HepG2 (cell line): ENCODE measurements around the gene LMAN1L. TPM values are rescaled to one million over a fixed set of nuclear protein-coding genes. Genes with fewer than 3 reads are reported as not detected.
A peak's percentile ranks its signal among the peaks of the same experiment; 100 is the strongest.

Experiments
- AGO2 ChIP-seq: fragments of 200-400 bp; formaldehyde crosslinking; optimal IDR thresholded peaks from 2 replicates; pipeline ENCODE3; 2017; ENCODE audit warnings: mild to moderate bottlenecking, low read depth, low read length, moderate library complexity
- AHR ChIP-seq: IDR thresholded peaks from 2 replicates; pipeline ENCODE4 v1.6.1; 2018; ENCODE audit warnings: missing genetic modification reagents, missing compliant biosample characterization
- BHLHE40 ChIP-seq: IDR thresholded peaks from 2 replicates; pipeline ENCODE4 v1.6.1; 2011; ENCODE audit warnings: low read length, improper control_type of control experiment
- ETV5 ChIP-seq: IDR thresholded peaks from 2 replicates; pipeline ENCODE4 v1.6.1; 2018; ENCODE audit warnings: missing biosample characterization, missing genetic modification reagents, inconsistent platforms, borderline replicate concordance
- FOXJ3 ChIP-seq: sonication (generic); formaldehyde crosslinking; IDR thresholded peaks from 2 replicates; pipeline ENCODE4 v1.4.0; 2020; ENCODE audit warnings: missing genetic modification reagents, mild to moderate bottlenecking, borderline replicate concordance
- MED1 ChIP-seq: sonication (generic); formaldehyde crosslinking; IDR thresholded peaks from 2 replicates; pipeline ENCODE4 v1.4.0; 2020; ENCODE audit warnings: missing genetic modification reagents
- SETDB1 ChIP-seq: sonication (generic); formaldehyde crosslinking; IDR thresholded peaks from 2 replicates; pipeline ENCODE4 v1.5.1; 2020; ENCODE audit warnings: missing genetic modification reagents, mild to moderate bottlenecking, borderline replicate concordance
- SPEN ChIP-seq: sonication (generic); formaldehyde crosslinking; IDR thresholded peaks from 2 replicates; pipeline ENCODE4 v1.5.1; 2020; ENCODE audit warnings: low read depth, mild to moderate bottlenecking, missing genetic modification reagents
- TMF1 ChIP-seq: sonication (generic); formaldehyde crosslinking; IDR thresholded peaks from 2 replicates; pipeline ENCODE4 v1.8.1; 2022; ENCODE audit warnings: low read depth, missing genetic modification reagents
- TSC22D2 ChIP-seq: sonication (generic); formaldehyde crosslinking; IDR thresholded peaks from 2 replicates; pipeline ENCODE4 v1.5.1; 2020; ENCODE audit warnings: missing genetic modification reagents, mild to moderate bottlenecking, borderline replicate concordance
- WIZ ChIP-seq: sonication (generic); formaldehyde crosslinking; IDR thresholded peaks from 2 replicates; pipeline ENCODE4 v1.5.1; 2020; ENCODE audit warnings: mild to moderate bottlenecking, missing genetic modification reagents
- ZMYM4 ChIP-seq: sonication (generic); formaldehyde crosslinking; IDR thresholded peaks from 2 replicates; pipeline ENCODE4 v1.8.1; 2023; ENCODE audit warnings: mild to moderate bottlenecking, missing genetic modification reagents
- ZNF17 ChIP-seq: sonication (generic); formaldehyde crosslinking; IDR thresholded peaks from 2 replicates; pipeline ENCODE4 v1.5.0; 2020; ENCODE audit warnings: mild to moderate bottlenecking, missing genetic modification reagents
- ZNF335 ChIP-seq: sonication (generic); formaldehyde crosslinking; IDR thresholded peaks from 2 replicates; pipeline ENCODE4 v1.4.0; 2020; ENCODE audit warnings: missing genetic modification reagents
- ZNF530 ChIP-seq: sonication (generic); formaldehyde crosslinking; IDR thresholded peaks from 2 replicates; pipeline ENCODE4 v1.5.0; 2020; ENCODE audit warnings: low read depth, mild to moderate bottlenecking, missing genetic modification reagents
- ZNF674 ChIP-seq: sonication (generic); formaldehyde crosslinking; IDR thresholded peaks from 2 replicates; pipeline ENCODE4 v1.5.0; 2020; ENCODE audit warnings: low read depth, mild to moderate bottlenecking, missing genetic modification reagents
- ZSCAN12 ChIP-seq: sonication (generic); formaldehyde crosslinking; IDR thresholded peaks from 2 replicates; pipeline ENCODE4 v1.9.0; 2021; ENCODE audit warnings: mild to moderate bottlenecking, missing genetic modification reagents
- polyA plus RNA-seq, 8 experiments: library from polyadenylated mRNA; depleted of rRNA in 3 of 8; stranded (reverse) in 7 of 8; unstranded in 1 of 8; fragments of >200 nt; fragmentation: Illumina TruSeq in 4 of 8; extraction: Trizol in 4 of 8; gene quantifications; 2 replicates each; pipeline versions ENCODE4 v1.2.1 to v1.2.3, GENCODE V29; 2011 to 2016; ENCODE audit warnings: low read depth in 4 of 8, missing spikeins in 1 of 8, mixed read lengths in 1 of 8; ENCODE audit not compliant: insufficient read depth in 1 of 8
- total RNA-seq, 5 experiments: library from RNA; depleted of rRNA; stranded (reverse); fragments of >200 nt; fragmentation: Illumina TruSeq; extraction: Trizol; gene quantifications; 2 replicates each; pipeline ENCODE4 v1.2.3, GENCODE V29; 2016; ENCODE audit warnings: low read depth in 1 of 5
- TF ChIP-seq, protein P1 (sequence below): sonication (generic); formaldehyde crosslinking; IDR thresholded peaks from 2 replicates; pipeline ENCODE4 v1.5.1; 2020; ENCODE audit warnings: mild to moderate bottlenecking, missing genetic modification reagents, borderline replicate concordance
- TF ChIP-seq, protein P2 (sequence below): IDR thresholded peaks from 2 replicates; pipeline ENCODE4 v1.6.1; 2016; ENCODE audit warnings: missing biosample characterization, missing genetic modification reagents, low read depth
- TF ChIP-seq, protein P3 (sequence below): sonication (generic); formaldehyde crosslinking; IDR thresholded peaks from 2 replicates; pipeline ENCODE4 v1.8.1; 2023; ENCODE audit warnings: missing genetic modification reagents, mild to moderate bottlenecking, borderline replicate concordance
- TF ChIP-seq, protein P4 (sequence below): sonication (generic); formaldehyde crosslinking; IDR thresholded peaks from 2 replicates; pipeline ENCODE4 v1.8.0; 2022; ENCODE audit warnings: missing genetic modification reagents, mild to moderate bottlenecking, borderline replicate concordance

Gene LMAN1L
- total and polyA plus RNA-seq, 2 of the 13 experiments (the other 11 are each of a cell fraction or from before 2014, with no cell fraction given): not detected

DNA sequence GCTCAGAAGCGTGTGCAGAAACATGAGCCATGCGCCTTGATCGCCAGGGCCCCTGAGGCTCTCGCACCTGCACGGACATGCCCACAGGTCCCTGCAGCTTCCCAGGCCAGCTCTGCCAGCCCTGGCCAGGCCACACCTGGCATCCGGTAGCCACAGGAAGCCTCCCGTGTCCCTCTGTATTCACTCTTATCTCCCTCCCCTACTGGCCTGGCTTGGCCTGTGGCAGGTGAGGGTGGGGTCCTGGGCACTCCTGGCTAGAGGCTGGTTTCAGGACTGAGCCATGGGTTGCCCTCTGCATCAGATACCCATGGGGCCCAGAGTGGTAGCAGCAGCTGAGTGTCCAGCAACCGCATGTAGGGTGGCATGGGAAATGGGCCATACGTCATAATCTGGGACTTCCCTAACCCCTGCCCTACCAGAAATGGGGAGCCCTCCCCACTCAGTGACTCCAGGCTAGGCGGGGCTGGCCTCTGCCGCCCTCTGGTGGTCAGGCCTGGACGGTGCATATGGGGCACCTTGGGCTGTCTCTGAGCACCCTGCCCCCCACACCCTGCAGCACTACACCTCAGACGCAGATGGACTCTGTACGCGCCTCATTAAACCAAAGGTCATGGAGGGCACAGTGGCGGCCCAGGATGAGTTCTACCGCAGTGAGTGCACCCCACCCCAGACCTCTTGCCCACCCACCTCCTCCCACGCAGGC lies 12.6 kb upstream of the LMAN1L start (continued):
- TF ChIP-seq, protein P1, sequence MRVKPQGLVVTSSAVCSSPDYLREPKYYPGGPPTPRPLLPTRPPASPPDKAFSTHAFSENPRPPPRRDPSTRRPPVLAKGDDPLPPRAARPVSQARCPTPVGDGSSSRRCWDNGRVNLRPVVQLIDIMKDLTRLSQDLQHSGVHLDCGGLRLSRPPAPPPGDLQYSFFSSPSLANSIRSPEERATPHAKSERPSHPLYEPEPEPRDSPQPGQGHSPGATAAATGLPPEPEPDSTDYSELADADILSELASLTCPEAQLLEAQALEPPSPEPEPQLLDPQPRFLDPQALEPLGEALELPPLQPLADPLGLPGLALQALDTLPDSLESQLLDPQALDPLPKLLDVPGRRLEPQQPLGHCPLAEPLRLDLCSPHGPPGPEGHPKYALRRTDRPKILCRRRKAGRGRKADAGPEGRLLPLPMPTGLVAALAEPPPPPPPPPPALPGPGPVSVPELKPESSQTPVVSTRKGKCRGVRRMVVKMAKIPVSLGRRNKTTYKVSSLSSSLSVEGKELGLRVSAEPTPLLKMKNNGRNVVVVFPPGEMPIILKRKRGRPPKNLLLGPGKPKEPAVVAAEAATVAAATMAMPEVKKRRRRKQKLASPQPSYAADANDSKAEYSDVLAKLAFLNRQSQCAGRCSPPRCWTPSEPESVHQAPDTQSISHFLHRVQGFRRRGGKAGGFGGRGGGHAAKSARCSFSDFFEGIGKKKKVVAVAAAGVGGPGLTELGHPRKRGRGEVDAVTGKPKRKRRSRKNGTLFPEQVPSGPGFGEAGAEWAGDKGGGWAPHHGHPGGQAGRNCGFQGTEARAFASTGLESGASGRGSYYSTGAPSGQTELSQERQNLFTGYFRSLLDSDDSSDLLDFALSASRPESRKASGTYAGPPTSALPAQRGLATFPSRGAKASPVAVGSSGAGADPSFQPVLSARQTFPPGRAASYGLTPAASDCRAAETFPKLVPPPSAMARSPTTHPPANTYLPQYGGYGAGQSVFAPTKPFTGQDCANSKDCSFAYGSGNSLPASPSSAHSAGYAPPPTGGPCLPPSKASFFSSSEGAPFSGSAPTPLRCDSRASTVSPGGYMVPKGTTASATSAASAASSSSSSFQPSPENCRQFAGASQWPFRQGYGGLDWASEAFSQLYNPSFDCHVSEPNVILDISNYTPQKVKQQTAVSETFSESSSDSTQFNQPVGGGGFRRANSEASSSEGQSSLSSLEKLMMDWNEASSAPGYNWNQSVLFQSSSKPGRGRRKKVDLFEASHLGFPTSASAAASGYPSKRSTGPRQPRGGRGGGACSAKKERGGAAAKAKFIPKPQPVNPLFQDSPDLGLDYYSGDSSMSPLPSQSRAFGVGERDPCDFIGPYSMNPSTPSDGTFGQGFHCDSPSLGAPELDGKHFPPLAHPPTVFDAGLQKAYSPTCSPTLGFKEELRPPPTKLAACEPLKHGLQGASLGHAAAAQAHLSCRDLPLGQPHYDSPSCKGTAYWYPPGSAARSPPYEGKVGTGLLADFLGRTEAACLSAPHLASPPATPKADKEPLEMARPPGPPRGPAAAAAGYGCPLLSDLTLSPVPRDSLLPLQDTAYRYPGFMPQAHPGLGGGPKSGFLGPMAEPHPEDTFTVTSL (CRISPR knock-in tag): no peak
- TF ChIP-seq TSC22D2 (no peak), WIZ (no peak), BHLHE40 (no peak), FOXJ3 (CRISPR knock-in tag) (no peak), ZNF530 (no peak), MED1 (CRISPR knock-in tag) (no peak), ZNF674 (CRISPR knock-in tag) (no peak), AHR (CRISPR knock-in tag) (no peak), ZSCAN12 (CRISPR knock-in tag) (no peak), AGO2 (no peak), ZNF17 (CRISPR knock-in tag) (no peak), ZNF335 (CRISPR knock-in tag) (no peak), SPEN (no peak), TMF1 (CRISPR knock-in tag) (no peak), ETV5 (CRISPR knock-in tag) (no peak), ZMYM4 (CRISPR knock-in tag) (0 out of 2 replicates have a peak, but pooled peaks have one; percentile 32), SETDB1 (CRISPR knock-in tag) (no peak)
- TF ChIP-seq, protein P2, sequence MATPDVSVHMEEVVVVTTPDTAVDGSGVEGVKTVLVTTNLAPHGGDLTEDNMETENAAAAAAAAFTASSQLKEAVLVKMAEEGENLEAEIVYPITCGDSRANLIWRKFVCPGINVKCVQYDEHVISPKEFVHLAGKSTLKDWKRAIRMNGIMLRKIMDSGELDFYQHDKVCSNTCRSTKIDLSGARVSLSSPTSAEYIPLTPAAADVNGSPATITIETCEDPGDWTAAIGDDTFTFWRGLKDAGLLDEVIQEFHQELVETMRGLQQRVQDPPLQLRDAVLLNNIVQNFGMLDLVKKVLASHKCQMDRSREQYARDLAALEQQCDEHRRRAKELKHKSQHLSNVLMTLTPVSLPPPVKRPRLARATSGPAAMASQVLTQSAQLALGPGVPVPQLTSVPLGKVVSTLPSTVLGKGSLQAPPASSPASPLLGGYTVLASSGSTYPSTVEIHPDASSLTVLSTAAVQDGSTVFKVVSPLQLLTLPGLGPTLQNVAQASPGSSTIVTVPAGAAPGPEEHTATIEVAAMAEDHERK (CRISPR knock-in tag): no peak
- TF ChIP-seq, protein P3, sequence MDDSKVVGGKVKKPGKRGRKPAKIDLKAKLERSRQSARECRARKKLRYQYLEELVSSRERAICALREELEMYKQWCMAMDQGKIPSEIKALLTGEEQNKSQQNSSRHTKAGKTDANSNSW (CRISPR knock-in tag): no peak
- TF ChIP-seq, protein P4, sequence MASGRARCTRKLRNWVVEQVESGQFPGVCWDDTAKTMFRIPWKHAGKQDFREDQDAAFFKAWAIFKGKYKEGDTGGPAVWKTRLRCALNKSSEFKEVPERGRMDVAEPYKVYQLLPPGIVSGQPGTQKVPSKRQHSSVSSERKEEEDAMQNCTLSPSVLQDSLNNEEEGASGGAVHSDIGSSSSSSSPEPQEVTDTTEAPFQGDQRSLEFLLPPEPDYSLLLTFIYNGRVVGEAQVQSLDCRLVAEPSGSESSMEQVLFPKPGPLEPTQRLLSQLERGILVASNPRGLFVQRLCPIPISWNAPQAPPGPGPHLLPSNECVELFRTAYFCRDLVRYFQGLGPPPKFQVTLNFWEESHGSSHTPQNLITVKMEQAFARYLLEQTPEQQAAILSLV (CRISPR knock-in tag): no peak
